Endothelial cell of umbilical vein (primary cell): ENCODE measurements around the gene MPC2. TPM values are rescaled to one million over a fixed set of nuclear protein-coding genes. Genes with fewer than 3 reads are reported as not detected.

ENCODE experiments used
- BruUV-seq: library from RNA; stranded (reverse); fragments of 400-500 nt; replicated peaks from 2 replicates; lab custom pipeline; 2021; lab: Mats Ljungman, UMichigan
- CTCF ChIA-PET: fragments of 300-600, 350-600 bp; sonication (Branson Sonifier 250); formaldehyde crosslinking; loops from one replicate; lab custom pipeline; 2021; ENCODE audit warnings: antibody characterized with exemption, inconsistent platforms; lab: Charles Lee
- POLR2A ChIA-PET: fragments of 300-600, 350-600 bp; sonication (Branson Sonifier 250); formaldehyde crosslinking; loops from one replicate; lab custom pipeline; 2021; ENCODE audit warnings: antibody characterized with exemption, inconsistent platforms; lab: Charles Lee
- DNase-seq: peaks from one replicate; pipeline ENCODE4 v3.0.0-alpha.2; 2011; ENCODE audit warnings: low read depth, low spot score
- FAIRE-seq: peaks from 2 replicates; lab custom pipeline; 2011; peaks lifted over from hg19 to GRCh38; lab: Jason Lieb, UNC
- H2AFZ ChIP-seq: 2 replicates; pipeline ENCODE4 v1.6.0; 2012; ENCODE audit warnings: low read depth, low read length, control low read depth, inconsistent platforms
- H3K27ac ChIP-seq: 2 replicates; pipeline ENCODE4 v1.5.1; 2011; ENCODE audit warnings: low read depth, mild to moderate bottlenecking, control low read depth, low read length, moderate library complexity; ENCODE audit not compliant: insufficient read depth
- H3K27me3 ChIP-seq, 2 experiments: 2 replicates each; pipeline versions ENCODE4 v1.6.0 to v1.6.1; 2011; ENCODE audit warnings: low read length in 2 of 2, mixed read lengths in 1 of 2; ENCODE audit not compliant: control insufficient read depth in 2 of 2, insufficient read depth in 2 of 2
- H3K36me3 ChIP-seq, 2 experiments: 2 replicates in 1 of 2; 3 replicates in 1 of 2; pipeline ENCODE4 v1.5.1; 2011; ENCODE audit warnings: low read length in 2 of 2, mild to moderate bottlenecking in 1 of 2, moderate library complexity in 1 of 2; ENCODE audit not compliant: control insufficient read depth in 2 of 2, insufficient read depth in 2 of 2; ENCODE audit errors: extremely low read depth in 1 of 2
- H3K4me1 ChIP-seq: 3 replicates; pipeline ENCODE4 v1.5.1; 2011; ENCODE audit warnings: mild to moderate bottlenecking, low read length; ENCODE audit not compliant: control insufficient read depth, insufficient read depth; ENCODE audit errors: extremely low read depth
- H3K4me2 ChIP-seq: 2 replicates; pipeline ENCODE4 v1.6.1; 2011; ENCODE audit warnings: low read length, control low read depth, mixed read lengths; ENCODE audit not compliant: insufficient read depth
- H3K4me3 ChIP-seq, 3 experiments: fragments of 200-600 bp in 1 of 3; sonication (generic), shearing (Covaris generic) in 1 of 3; replicated peaks in 1 of 3; 2 replicates each; pipeline ENCODE4 v1.5.1; 2011 to 2016; ENCODE audit warnings: control low read depth in 3 of 3, low read length in 3 of 3, mild to moderate bottlenecking in 2 of 3, inconsistent platforms in 1 of 3, low read depth in 1 of 3, moderate library complexity in 1 of 3; ENCODE audit not compliant: insufficient read depth in 1 of 3
- H3K79me2 ChIP-seq: 2 replicates; pipeline ENCODE4 v1.6.0; 2012; ENCODE audit warnings: low read length, inconsistent platforms; ENCODE audit not compliant: control insufficient read depth, insufficient read depth
- H3K9ac ChIP-seq: replicated peaks from 2 replicates; pipeline ENCODE3; 2011; ENCODE audit warnings: low read length, control low read depth; ENCODE audit not compliant: insufficient read depth; ENCODE audit errors: extremely low read depth
- H3K9me1 ChIP-seq: replicated peaks from 3 replicates; pipeline ENCODE4 v1.6.0; 2011; ENCODE audit warnings: mild to moderate bottlenecking, low read length; ENCODE audit not compliant: control insufficient read depth, insufficient read depth; ENCODE audit errors: extremely low read depth
- H3K9me3 ChIP-seq: replicated peaks from 2 replicates; pipeline ENCODE4 v1.5.1; 2012; ENCODE audit warnings: low read length, inconsistent platforms; ENCODE audit not compliant: control insufficient read depth, insufficient read depth
- H4K20me1 ChIP-seq: replicated peaks from 2 replicates; pipeline ENCODE3; 2011; ENCODE audit warnings: mild to moderate bottlenecking, low read length; ENCODE audit not compliant: control insufficient read depth, insufficient read depth; ENCODE audit errors: extremely low read depth
- CTCF ChIP-seq, 2 donors: IDR thresholded peaks; 1 replicate in 1 of 2; 2 replicates in 1 of 2; pipeline ENCODE4 v1.5.1; 2011; ENCODE audit warnings: low read length in 2 of 2, mild to moderate bottlenecking in 2 of 2, moderate library complexity in 2 of 2, control low read depth in 1 of 2, inconsistent platforms in 1 of 2, low read depth in 1 of 2; ENCODE audit not compliant: insufficient read depth in 1 of 2; ENCODE audit errors: extremely low read depth in 1 of 2
- EZH2 ChIP-seq: IDR thresholded peaks from 2 replicates; pipeline ENCODE4 v1.6.1; 2012; ENCODE audit warnings: borderline replicate concordance, low read depth, mild to moderate bottlenecking, moderate library complexity, low read length, inconsistent platforms; ENCODE audit not compliant: severe bottlenecking
- FOS ChIP-seq: IDR thresholded peaks from 2 replicates; pipeline ENCODE4 v1.6.1; 2011; ENCODE audit warnings: mild to moderate bottlenecking, low read length, moderate library complexity, borderline replicate concordance; ENCODE audit not compliant: insufficient read depth
- GATA2 ChIP-seq: IDR thresholded peaks from 2 replicates; pipeline ENCODE4 v1.7.0; 2011; ENCODE audit warnings: low read depth, mild to moderate bottlenecking, moderate library complexity, mixed read lengths, low read length; ENCODE audit not compliant: insufficient read length, insufficient read depth
- JUN ChIP-seq: IDR thresholded peaks from 2 replicates; pipeline ENCODE4 v1.6.1; 2011; ENCODE audit warnings: borderline replicate concordance, low read depth; ENCODE audit not compliant: insufficient read length, insufficient read depth
- MAX ChIP-seq: IDR thresholded peaks from 2 replicates; pipeline ENCODE4 v1.6.1; 2011; ENCODE audit not compliant: insufficient read depth, insufficient read length
- MYC ChIP-seq: IDR thresholded peaks from one replicate; pipeline ENCODE4 v1.6.1; 2011; ENCODE audit warnings: mild to moderate bottlenecking, low read depth, low read length
- POLR2A ChIP-seq: IDR thresholded peaks from 2 replicates; pipeline ENCODE4 v1.6.1; 2012; ENCODE audit warnings: low read depth, mild to moderate bottlenecking, control low read depth, low read length
- POLR2AphosphoS5 ChIP-seq: IDR thresholded peaks from 2 replicates; pipeline ENCODE4 v1.6.1; 2012; ENCODE audit warnings: low read depth, mild to moderate bottlenecking, control low read depth, low read length, moderate library complexity; ENCODE audit not compliant: insufficient read depth
- dilution Hi-C: fragments of 300-500 bp; cut with MboI; formaldehyde crosslinking; loops from one replicate; pipeline ENCODE4 v1.15.0; 2019; ENCODE audit warnings: low sequenced_read_pairs; ENCODE audit not compliant: extremely low pct_ligation_motif_present
- intact Hi-C: fragments of 100-400 bp; cut with micrococcal nuclease; formaldehyde crosslinking; loops from one replicate; pipeline ENCODE4 v1.10.0; 2022
- polyA plus RNA-seq, 4 experiments: library from polyadenylated mRNA; depleted of rRNA in 3 of 4; stranded (reverse) in 3 of 4; unstranded in 1 of 4; fragments of >200 nt; gene quantifications; 2 replicates each; pipeline versions ENCODE4 v1.2.1 to v1.2.3, GENCODE V29; 2011 to 2012; ENCODE audit warnings: missing spikeins in 1 of 4
- total RNA-seq: library from RNA; stranded (reverse); gene quantifications from 2 replicates; pipeline ENCODE4 v1.2.3, GENCODE V29; 2021

The MPC2 gene
- total and polyA plus RNA-seq, 2 donors (not counting 3 experiments of a cell fraction or from before 2014, with no cell fraction given) = 14.9 to 35.8 TPM

- H3K4me1 ChIP-seq = peaks cover 17% of the 10 kb centered on the region
- H3K9ac ChIP-seq = no peak overlapping the region
- no peaks in the 10 kb centered on the region for H3K36me3 ChIP-seq
- peaks cover 3% of the 10 kb centered on the region for H3K79me2 ChIP-seq
- no peaks in the 10 kb centered on the region for H3K9me3 ChIP-seq
- H3K4me3 ChIP-seq = no peak overlapping the region
- FAIRE-seq (no peak), DNase-seq (no peak)
- H3K27ac ChIP-seq = no peak overlapping the region
- intact Hi-C loops = loop anchor here (10.0 kb wide), 1 partner anchor 411 kb away; the partner anchor contains the start of gene CREG1
- H3K4me2 ChIP-seq = no peak overlapping the region
- TF ChIP-seq POLR2A (no peak), GATA2 (no peak), FOS (no peak), MYC (no peak), EZH2 (no peak), JUN (no peak), MAX (no peak), CTCF (IDR thresholded peaks at IDR 0.05; ENCODE audit: extremely low read depth in 1 of 2, insufficient read depth in 1 of 2, low read depth in 1 of 2, low read length in 2 of 2) (no peak), POLR2AphosphoS5 (no peak)
- H3K9me1 ChIP-seq = no peaks in the 10 kb centered on the region
- POLR2A ChIA-PET = no interaction called here
- dilution Hi-C loops = no loop called here
- no peaks in the 10 kb centered on the region for H3K27me3 ChIP-seq
- BruUV-seq = no TSS peak
- H4K20me1 ChIP-seq = peaks cover 3% of the 10 kb centered on the region
- no peak overlapping the region for H2AFZ ChIP-seq
- CTCF ChIA-PET = interaction anchor here (0.8 to 1.0 kb wide), 2 partner anchors 96 to 116 kb away, joined by 3 to 5 read pairs; no protein-coding TSS in a partner anchor
Measured at GRCh38 chr1:167966050-167966449, 29.2 kb upstream of the MPC2 start.
